Trophoblast cell (in vitro differentiated cells and primary cell): Measurements from ENCODE around the gene GRAP.

Experiments
- DNase-seq, 2 donors: peaks; one replicate each; pipeline ENCODE4 v3.0.0-alpha.2; 2016
- H2AFZ ChIP-seq: 2 replicates; pipeline ENCODE4 v1.6.1; 2013; ENCODE audit warnings: low read length, moderate library complexity, mild to moderate bottlenecking; ENCODE audit not compliant: insufficient read depth, poor library complexity
- H2AK5ac ChIP-seq: 2 replicates; pipeline ENCODE4 v1.6.1; 2013; ENCODE audit warnings: mild to moderate bottlenecking, low read length
- H2BK120ac ChIP-seq: 2 replicates; pipeline ENCODE4 v1.6.1; 2013; ENCODE audit warnings: low read length, mild to moderate bottlenecking, moderate library complexity; ENCODE audit not compliant: insufficient read depth, poor library complexity
- H2BK12ac ChIP-seq: 2 replicates; pipeline ENCODE4 v1.6.1; 2013; ENCODE audit warnings: mild to moderate bottlenecking, low read length, moderate library complexity
- H2BK5ac ChIP-seq: 2 replicates; pipeline ENCODE4 v1.6.1; 2013; ENCODE audit warnings: low read length, low read depth, moderate library complexity, mild to moderate bottlenecking; ENCODE audit not compliant: poor library complexity
- H3K14ac ChIP-seq: 2 replicates; pipeline ENCODE4 v1.6.1; 2013; ENCODE audit warnings: mild to moderate bottlenecking, low read length
- H3K18ac ChIP-seq: 2 replicates; pipeline ENCODE4 v1.6.1; 2013; ENCODE audit warnings: mild to moderate bottlenecking, low read length
- H3K23ac ChIP-seq: 2 replicates; pipeline ENCODE4 v1.6.1; 2013; ENCODE audit warnings: low read length
- H3K27ac ChIP-seq: 2 replicates; pipeline ENCODE4 v1.5.1; 2013; ENCODE audit warnings: low read depth, mild to moderate bottlenecking, inconsistent platforms, low read length, moderate library complexity
- H3K27me3 ChIP-seq: 2 replicates; pipeline ENCODE4 v1.6.1; 2013; ENCODE audit warnings: inconsistent platforms, mild to moderate bottlenecking, low read length, moderate library complexity; ENCODE audit not compliant: insufficient read depth
- H3K36me3 ChIP-seq, 2 experiments: 1 replicate in 1 of 2; 2 replicates in 1 of 2; pipeline ENCODE4 v1.6.1; 2013; ENCODE audit warnings: low read length in 2 of 2, mild to moderate bottlenecking in 2 of 2, moderate library complexity in 1 of 2; ENCODE audit not compliant: insufficient read depth in 2 of 2, control insufficient read depth in 1 of 2
- H3K4ac ChIP-seq: 2 replicates; pipeline ENCODE4 v1.6.1; 2013; ENCODE audit warnings: low read depth, mild to moderate bottlenecking, low read length, moderate library complexity
- H3K4me1 ChIP-seq, 2 experiments: 1 replicate in 1 of 2; 2 replicates in 1 of 2; pipeline ENCODE4 v1.6.1; 2013; ENCODE audit warnings: low read length in 2 of 2, mild to moderate bottlenecking in 2 of 2, moderate library complexity in 1 of 2; ENCODE audit not compliant: insufficient read depth in 2 of 2, control insufficient read depth in 1 of 2
- H3K4me2 ChIP-seq: 2 replicates; pipeline ENCODE4 v1.6.1; 2013; ENCODE audit warnings: inconsistent platforms, mild to moderate bottlenecking, low read length, moderate library complexity
- H3K4me3 ChIP-seq: 2 replicates; pipeline ENCODE4 v1.5.1; 2013; ENCODE audit warnings: mild to moderate bottlenecking, low read depth, low read length, inconsistent platforms
- H3K79me1 ChIP-seq: one replicate; pipeline ENCODE4 v1.6.1; 2013; ENCODE audit warnings: low read length
- H3K79me2 ChIP-seq: 2 replicates; pipeline ENCODE4 v1.6.1; 2013; ENCODE audit warnings: low read length, mild to moderate bottlenecking; ENCODE audit not compliant: control insufficient read depth, insufficient read depth, poor library complexity
- H3K9ac ChIP-seq: 2 replicates; pipeline ENCODE4 v1.6.1; 2013; ENCODE audit warnings: mild to moderate bottlenecking, low read length
- H3K9me3 ChIP-seq: 2 replicates; pipeline ENCODE4 v1.6.1; 2013; ENCODE audit warnings: low read depth, mild to moderate bottlenecking, control low read depth, inconsistent platforms, low read length; ENCODE audit not compliant: insufficient read depth
- H4K12ac ChIP-seq: 2 replicates; pipeline ENCODE4 v1.6.1; 2013; ENCODE audit warnings: low read depth, mild to moderate bottlenecking, low read length, moderate library complexity
- H4K8ac ChIP-seq: 2 replicates; pipeline ENCODE4 v1.6.1; 2013; ENCODE audit warnings: low read depth, mild to moderate bottlenecking, low read length, moderate library complexity
- H4K91ac ChIP-seq: one replicate; pipeline ENCODE4 v1.6.1; 2013; ENCODE audit warnings: low read depth, mild to moderate bottlenecking, low read length, moderate library complexity
- WGBS: extraction: QIAGEN DNeasy Blood & Tissue Kit; methylation state at CpG from one replicate; pipeline ENCODE4 v1.1.7; 2013; ENCODE audit warnings: missing lambda C conversion rate; ENCODE audit not compliant: insufficient read length, insufficient coverage; ENCODE audit errors: extremely low coverage; 5-methylcytosine and 5-hydroxymethylcytosine counted together

Gene GRAP

GRCh38 chr17:19013806-19014627, 32.7 kb downstream of the GRAP start:
- no peaks in the 10 kb centered on the region for H3K27me3 ChIP-seq
- no peak overlapping the region for H4K91ac ChIP-seq

GRCh38 chr17:19013226-19013625, 33.5 kb downstream of the GRAP start:
- Histone ChIP-seq H3K4me1 (peaks cover 6 to 13% of the 10 kb centered on the region in 2 experiments), H2AFZ (no peak overlapping the region), H3K4me2 (no peak overlapping the region), H3K9ac (no peak overlapping the region), H3K14ac (no peak overlapping the region), H3K36me3 (no peaks in the 10 kb centered on the region), H2BK120ac (no peak overlapping the region), H4K12ac (no peak overlapping the region), H3K27ac (no peak overlapping the region), H3K79me2 (no peaks in the 10 kb centered on the region), H3K18ac (no peak overlapping the region), H2BK5ac (no peak overlapping the region), H2BK12ac (no peak overlapping the region), H3K79me1 (peaks cover 6% of the 10 kb centered on the region), H3K4ac (no peak overlapping the region), H4K8ac (no peak overlapping the region), H3K23ac (no peak overlapping the region), H3K4me3 (no peak overlapping the region), H2AK5ac (no peak overlapping the region), H4K91ac (no peak overlapping the region), H3K27me3 (no peaks in the 10 kb centered on the region), H3K9me3 (no peaks in the 10 kb centered on the region)
- DNase-seq = no peak
- no CpG with 5 or more reads among the region's 12 CpGs for WGBS

More at GRCh38 chr17:19013806-19014627, 32.7 kb downstream of the GRAP start:
- no peak overlapping the region for H3K4ac ChIP-seq
- H3K18ac ChIP-seq = no peak overlapping the region
- no CpG with 5 or more reads among the region's 11 CpGs for WGBS
- no peak overlapping the region for H3K4me3 ChIP-seq
- H2BK120ac ChIP-seq = no peak overlapping the region
- H3K79me1 ChIP-seq = peaks cover 6% of the 10 kb centered on the region
- H3K27ac ChIP-seq = no peak overlapping the region
- no peak overlapping the region for H2AK5ac ChIP-seq
- DNase-seq = no peak
- H3K4me2 ChIP-seq = no peak overlapping the region
- no peak overlapping the region for H4K12ac ChIP-seq
- no peak overlapping the region for H3K23ac ChIP-seq
- no peaks in the 10 kb centered on the region for H3K79me2 ChIP-seq
- no peak overlapping the region for H2BK5ac ChIP-seq
- H3K14ac ChIP-seq = no peak overlapping the region
- H4K8ac ChIP-seq = no peak overlapping the region
- no peak overlapping the region for H3K9ac ChIP-seq
- H2AFZ ChIP-seq = no peak overlapping the region
- H3K36me3 ChIP-seq = no peaks in the 10 kb centered on the region
- H3K4me1 ChIP-seq = peaks cover 6 to 13% of the 10 kb centered on the region in 2 experiments
- H3K9me3 ChIP-seq = no peaks in the 10 kb centered on the region
- no peak overlapping the region for H2BK12ac ChIP-seq

GRCh38 chr17:19012171-19013080, 34.3 kb downstream of the GRAP start:
- no peak overlapping the region for H4K12ac ChIP-seq
- peak overlapping the region; percentile 59 for H4K91ac ChIP-seq
- no peaks in the 10 kb centered on the region for H3K79me2 ChIP-seq
- no peak for DNase-seq
- H3K4me1 ChIP-seq = peaks cover 6 to 13% of the 10 kb centered on the region in 2 experiments
- H2AK5ac ChIP-seq = no peak overlapping the region
- no peak overlapping the region for H2BK120ac ChIP-seq
- no peak overlapping the region for H3K4me2 ChIP-seq
- no peak overlapping the region for H2BK12ac ChIP-seq
- H3K4ac ChIP-seq = no peak overlapping the region
- H3K23ac ChIP-seq = no peak overlapping the region
- peaks cover 6% of the 10 kb centered on the region for H3K79me1 ChIP-seq
- peak overlapping the region; percentile 21 for H3K14ac ChIP-seq
- H3K27ac ChIP-seq = no peak overlapping the region
- no peaks in the 10 kb centered on the region for H3K36me3 ChIP-seq
- H3K18ac ChIP-seq = no peak overlapping the region
- no peak overlapping the region for H2BK5ac ChIP-seq
- no peak overlapping the region for H3K4me3 ChIP-seq
- no peak overlapping the region for H4K8ac ChIP-seq
- H2AFZ ChIP-seq = no peak overlapping the region
- no peaks in the 10 kb centered on the region for H3K27me3 ChIP-seq
- no CpG with 5 or more reads among the region's 22 CpGs for WGBS
- no peak overlapping the region for H3K9ac ChIP-seq
- no peaks in the 10 kb centered on the region for H3K9me3 ChIP-seq

- H3K79me2 ChIP-seq = no peaks in the 10 kb centered on the region
- H3K23ac ChIP-seq = no peak overlapping the region
- no peak overlapping the region for H3K9ac ChIP-seq
- peak overlapping the region; percentile 26 for H2BK120ac ChIP-seq
- no CpG with 5 or more reads among the region's 6 CpGs for WGBS
- H2AFZ ChIP-seq = no peak overlapping the region
- H3K4me1 ChIP-seq = peaks cover 6 to 13% of the 10 kb centered on the region in 2 experiments
- no peak overlapping the region for H3K27ac ChIP-seq
- no peak overlapping the region for H3K18ac ChIP-seq
- H3K4ac ChIP-seq = no peak overlapping the region
- peak overlapping the region; percentile 15 for H2BK12ac ChIP-seq
- no peak overlapping the region for H4K12ac ChIP-seq
- H3K4me3 ChIP-seq = no peak overlapping the region
- H3K79me1 ChIP-seq = peaks cover 6% of the 10 kb centered on the region
- peak overlapping the region; percentile 59 for H4K91ac ChIP-seq
- H3K9me3 ChIP-seq = no peaks in the 10 kb centered on the region
- DNase-seq = no peak
- H3K36me3 ChIP-seq = no peaks in the 10 kb centered on the region
- H2BK5ac ChIP-seq = no peak overlapping the region
- no peak overlapping the region for H3K14ac ChIP-seq
- H3K4me2 ChIP-seq = no peak overlapping the region
- H3K27me3 ChIP-seq = no peaks in the 10 kb centered on the region
- peak overlapping the region; percentile 9 for H2AK5ac ChIP-seq
- no peak overlapping the region for H4K8ac ChIP-seq
Measured at GRCh38 chr17:19011581-19011980, 35.2 kb downstream of the GRAP start.
